GM19324 (cell line): ENCODE measurements around the gene GID4.

Experiments used
- ATAC-seq: cut with Tn5 transposase; IDR thresholded peaks from one replicate; pipeline ENCODE4 v1.9.1; 2021; ENCODE audit warnings: mild to moderate bottlenecking, moderate library complexity; ENCODE audit not compliant: unreplicated experiment, low FRiP score

The GID4 gene

GRCh38 chr17:18041776-18042175, 2.6 kb downstream of the GID4 start:
- no peak for ATAC-seq

- ATAC-seq: no peak
Measured at GRCh38 chr17:18042983-18043382, 3.8 kb downstream of the GID4 start.

- ATAC-seq: no peak
Measured at GRCh38 chr17:18043491-18043890, 4.3 kb downstream of the GID4 start.

GRCh38 chr17:18044609-18045008, 5.4 kb downstream of the GID4 start:
- ATAC-seq: no peak

- ATAC-seq: no peak
Measured at GRCh38 chr17:18045691-18046350, 6.6 kb downstream of the GID4 start.

- ATAC-seq: no peak
Measured at GRCh38 chr17:18055597-18055996, 16.4 kb downstream of the GID4 start.

GRCh38 chr17:18056214-18056613, 17.0 kb downstream of the GID4 start:
- ATAC-seq: no peak

GRCh38 chr17:18059283-18059682, 20.1 kb downstream of the GID4 start:
- no peak for ATAC-seq

GRCh38 chr17:18064053-18064452, 24.8 kb downstream of the GID4 start:
- no peak for ATAC-seq

GRCh38 chr17:18065546-18065945, 26.3 kb downstream of the GID4 start:
- ATAC-seq: no peak

- ATAC-seq: no peak
Measured at GRCh38 chr17:18066866-18067265, 27.7 kb downstream of the GID4 start.

GRCh38 chr17:18069101-18069500, 29.9 kb downstream of the GID4 start:
- ATAC-seq: no peak

GRCh38 chr17:18070861-18071340, 31.7 kb downstream of the GID4 start:
- ATAC-seq: no peak

- no peak for ATAC-seq
Measured at GRCh38 chr17:18071751-18072150, 32.5 kb downstream of the GID4 start.

GRCh38 chr17:18074566-18075272, 35.5 kb downstream of the GID4 start:
- ATAC-seq: no peak

- ATAC-seq: no peak
Measured at GRCh38 chr17:18076936-18077335, 37.7 kb downstream of the GID4 start.

- no peak for ATAC-seq
Measured at GRCh38 chr17:18079543-18079942, 40.3 kb downstream of the GID4 start.

- ATAC-seq: no peak
Measured at GRCh38 chr17:18084256-18084655, 45.0 kb downstream of the GID4 start.

GRCh38 chr17:18087610-18088491, 48.6 kb downstream of the GID4 start, which contains the start of gene DRG2:
Gene DRG2, plus strand, starts transcription at chr17:18087948. Its CDS starts 76 bp downstream, at chr17:18088024.
- ATAC-seq: peak; percentile 87

- ATAC-seq: no peak
Measured at GRCh38 chr17:18089613-18090012, 50.4 kb downstream of the GID4 start.
